NB4 (cell line): ENCODE measurements around the gene BRD4.

Experiments
- DNase-seq: peaks from one replicate; pipeline ENCODE4 v3.0.0; 2010; ENCODE audit warnings: low read depth
- H3K4me3 ChIP-seq: one replicate; pipeline ENCODE4 v1.5.1; 2011; ENCODE audit warnings: mild to moderate bottlenecking, low read depth, low read length, moderate library complexity
- MYC ChIP-seq: IDR thresholded peaks from 2 replicates; pipeline ENCODE4 v1.6.1; 2011; ENCODE audit warnings: low read depth, low read length
- POLR2A ChIP-seq: IDR thresholded peaks from 2 replicates; pipeline ENCODE4 v1.6.1; 2011; ENCODE audit warnings: mild to moderate bottlenecking; ENCODE audit not compliant: insufficient read length; ENCODE audit errors: extremely low read depth
- TF ChIP-seq, protein P1 (sequence below): IDR thresholded peaks from 2 replicates; pipeline ENCODE4 v1.6.1; 2011; ENCODE audit warnings: low read depth, low read length
- TF ChIP-seq, protein P2 (sequence below): IDR thresholded peaks from one replicate; pipeline ENCODE4 v1.5.1; 2012; ENCODE audit warnings: low read depth, low read length

Gene BRD4

DNA sequence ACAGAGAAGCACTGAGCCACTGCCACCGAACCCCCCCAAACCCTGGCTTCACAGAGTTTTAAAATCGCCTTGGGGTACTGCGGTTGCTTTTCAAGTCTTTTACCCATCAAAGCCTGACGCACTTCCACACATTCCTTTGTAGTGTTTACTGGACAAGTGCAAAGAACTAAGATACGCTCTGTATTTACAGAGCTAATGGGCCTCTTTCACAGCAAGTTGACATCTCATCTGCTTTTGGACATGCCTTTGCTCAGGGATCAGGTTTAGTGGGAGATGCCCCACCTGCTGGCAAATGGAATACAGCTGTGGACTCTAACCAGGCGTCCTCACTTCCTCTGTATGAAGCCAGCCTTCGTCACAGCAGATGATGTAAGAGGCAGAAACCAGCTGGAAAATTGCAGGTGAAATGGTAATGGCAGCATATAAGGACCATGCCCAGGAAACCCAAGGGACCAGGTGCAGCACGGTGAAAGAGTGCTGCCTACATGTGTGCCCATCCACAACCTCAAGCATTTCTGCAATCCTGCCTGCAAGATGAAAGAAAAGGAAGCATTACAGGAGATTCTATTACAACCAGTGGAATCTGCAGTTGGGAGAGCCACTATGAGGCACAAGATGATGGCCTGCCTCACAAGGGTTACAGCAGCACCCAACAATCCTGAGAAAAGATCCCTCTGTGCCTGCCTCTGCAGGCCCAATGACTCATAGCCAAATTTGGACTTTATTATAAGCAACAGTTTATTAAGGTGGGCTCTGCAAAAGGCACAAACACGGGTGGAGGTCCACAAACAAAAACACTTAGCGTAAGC, 34.7 kb downstream of the BRD4 start:
- DNase-seq = no peak
- no peak for TF ChIP-seq POLR2A
- TF ChIP-seq, protein P1, sequence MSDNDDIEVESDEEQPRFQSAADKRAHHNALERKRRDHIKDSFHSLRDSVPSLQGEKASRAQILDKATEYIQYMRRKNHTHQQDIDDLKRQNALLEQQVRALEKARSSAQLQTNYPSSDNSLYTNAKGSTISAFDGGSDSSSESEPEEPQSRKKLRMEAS = no peak
- no peak for TF ChIP-seq MYC
- TF ChIP-seq, protein P2, sequence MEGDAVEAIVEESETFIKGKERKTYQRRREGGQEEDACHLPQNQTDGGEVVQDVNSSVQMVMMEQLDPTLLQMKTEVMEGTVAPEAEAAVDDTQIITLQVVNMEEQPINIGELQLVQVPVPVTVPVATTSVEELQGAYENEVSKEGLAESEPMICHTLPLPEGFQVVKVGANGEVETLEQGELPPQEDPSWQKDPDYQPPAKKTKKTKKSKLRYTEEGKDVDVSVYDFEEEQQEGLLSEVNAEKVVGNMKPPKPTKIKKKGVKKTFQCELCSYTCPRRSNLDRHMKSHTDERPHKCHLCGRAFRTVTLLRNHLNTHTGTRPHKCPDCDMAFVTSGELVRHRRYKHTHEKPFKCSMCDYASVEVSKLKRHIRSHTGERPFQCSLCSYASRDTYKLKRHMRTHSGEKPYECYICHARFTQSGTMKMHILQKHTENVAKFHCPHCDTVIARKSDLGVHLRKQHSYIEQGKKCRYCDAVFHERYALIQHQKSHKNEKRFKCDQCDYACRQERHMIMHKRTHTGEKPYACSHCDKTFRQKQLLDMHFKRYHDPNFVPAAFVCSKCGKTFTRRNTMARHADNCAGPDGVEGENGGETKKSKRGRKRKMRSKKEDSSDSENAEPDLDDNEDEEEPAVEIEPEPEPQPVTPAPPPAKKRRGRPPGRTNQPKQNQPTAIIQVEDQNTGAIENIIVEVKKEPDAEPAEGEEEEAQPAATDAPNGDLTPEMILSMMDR = no peak
- H3K4me3 ChIP-seq = no peak overlapping the region

GRCh38 chr19:15296841-15297415, 35.4 kb downstream of the BRD4 start:
- TF ChIP-seq, protein P2 = no peak
- no peak for TF ChIP-seq MYC
- H3K4me3 ChIP-seq = no peak overlapping the region

DNA sequence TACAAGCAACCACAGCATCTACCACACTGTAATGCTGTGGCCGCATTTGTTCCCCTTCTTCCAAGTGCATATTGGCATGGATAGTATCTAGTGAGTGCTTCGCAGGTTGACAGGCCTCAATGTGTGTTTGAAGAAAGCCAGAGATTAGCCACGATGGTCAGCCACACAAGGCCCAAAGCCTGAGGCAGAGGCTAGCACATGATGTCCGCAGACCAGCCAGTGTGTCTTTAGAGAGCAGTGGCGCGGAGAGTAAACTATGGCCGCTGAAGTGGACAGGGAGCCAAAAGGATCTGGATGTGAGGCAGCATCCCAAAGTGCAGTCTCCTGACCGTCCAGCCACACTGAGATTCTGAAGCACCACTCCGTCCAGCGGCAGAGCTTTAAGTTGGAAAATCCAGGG, 36.0 kb downstream of the BRD4 start:
- no peak overlapping the region for H3K4me3 ChIP-seq

More at GRCh38 chr19:15296841-15297415, 35.4 kb downstream of the BRD4 start:
- no peak for DNase-seq

DNA sequence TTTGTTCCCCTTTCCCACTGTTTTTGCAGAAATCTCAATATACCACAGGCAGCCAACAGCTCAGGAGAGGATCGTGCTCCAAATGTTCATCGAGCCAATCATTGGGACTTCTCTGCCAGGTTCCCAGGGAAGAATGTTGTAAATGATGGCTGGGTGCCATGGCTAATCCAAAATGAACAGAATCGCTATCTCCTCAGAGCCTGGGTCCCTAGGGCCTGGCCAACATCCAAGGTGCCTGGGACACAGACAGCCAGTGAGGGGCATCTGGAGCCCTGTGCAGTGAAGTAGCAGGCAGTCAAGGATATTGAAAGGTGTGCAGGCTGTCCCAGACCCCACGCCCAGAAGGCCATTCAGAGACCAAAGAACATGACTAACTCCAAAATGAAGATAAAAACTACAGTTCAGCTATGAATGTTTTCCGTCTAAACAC, 37.8 kb downstream of the BRD4 start:
- DNase-seq = no peak
- TF ChIP-seq POLR2A (no peak), MYC (no peak)
- TF ChIP-seq, protein P2 = no peak
- TF ChIP-seq, protein P1 = no peak
- no peak overlapping the region for H3K4me3 ChIP-seq

More for the DNA sequence above, 36.0 kb downstream of the BRD4 start:
- TF ChIP-seq, protein P2 = no peak
- no peak for TF ChIP-seq POLR2A
- no peak for TF ChIP-seq MYC
- TF ChIP-seq, protein P1 = no peak
- no peak for DNase-seq

GRCh38 chr19:15293781-15294491, 38.4 kb downstream of the BRD4 start:
- DNase-seq = no peak
- no peak for TF ChIP-seq MYC
- TF ChIP-seq, protein P2 = no peak
- no peak for TF ChIP-seq POLR2A
- TF ChIP-seq, protein P1 = no peak
- no peak overlapping the region for H3K4me3 ChIP-seq
